ENCODE results near the gene SAMM50.

SAMM50 gene

DNA sequence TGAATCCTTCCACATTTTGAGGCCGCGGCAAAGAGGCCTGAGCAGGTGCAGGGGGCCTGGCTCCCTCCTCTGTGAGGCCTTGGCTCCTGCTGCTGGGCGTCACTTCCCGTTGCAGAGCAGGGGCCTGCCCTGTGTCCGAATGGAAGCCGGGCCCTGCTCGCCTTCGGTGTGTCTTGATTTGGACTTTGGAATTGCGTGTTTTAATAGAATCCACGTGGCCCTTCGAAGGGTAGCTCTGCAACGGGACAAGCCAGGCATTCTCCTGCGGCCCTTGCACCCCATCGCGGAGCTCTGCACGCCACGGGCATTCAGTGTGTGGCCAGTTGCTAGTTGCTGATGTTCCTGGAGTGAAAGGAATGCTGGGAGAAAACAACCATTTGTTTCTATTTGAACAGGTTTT is 25.8 kb downstream of the SAMM50 start:
- no peak for DNase-seq

DNA sequence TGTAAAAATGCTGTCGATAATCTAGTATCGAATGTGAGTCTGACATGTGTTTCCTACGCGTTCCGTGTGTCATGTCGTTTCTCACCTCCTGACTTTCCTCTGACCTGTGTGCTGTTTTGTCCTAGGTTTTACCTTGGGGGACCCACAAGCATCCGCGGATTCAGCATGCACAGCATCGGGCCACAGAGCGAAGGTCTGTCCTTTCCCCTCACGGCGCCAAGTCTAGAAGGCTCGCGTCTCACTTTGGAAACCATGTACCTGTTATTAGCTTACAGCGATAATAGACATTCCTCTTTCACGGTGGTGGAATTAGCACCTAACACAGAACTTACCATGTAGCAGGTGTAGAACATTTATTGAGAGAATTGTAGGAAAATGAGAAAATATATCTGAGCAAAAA is 28.6 kb downstream of the SAMM50 start:
- DNase-seq: no peak

DNA sequence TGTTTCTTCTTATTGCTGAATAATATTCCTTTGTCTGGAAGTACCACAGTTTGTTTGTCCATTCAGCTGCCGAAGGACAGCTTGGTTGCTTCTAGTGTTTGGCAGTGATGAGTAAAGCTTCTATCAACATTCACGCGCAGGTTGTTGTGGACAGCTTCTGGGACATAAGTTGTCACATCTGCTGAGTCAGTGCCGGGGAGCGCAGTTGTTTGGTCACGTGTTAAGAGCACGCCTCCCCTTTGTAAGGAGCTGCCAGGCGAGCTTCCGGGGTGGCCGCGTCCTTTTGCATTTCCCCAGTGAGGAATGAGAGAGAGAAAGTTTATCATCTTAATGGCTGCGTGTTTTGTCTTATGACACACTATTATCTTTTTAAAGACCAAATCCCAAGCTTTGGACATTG is 30.3 kb downstream of the SAMM50 start:
- DNase-seq: no peak

DNA sequence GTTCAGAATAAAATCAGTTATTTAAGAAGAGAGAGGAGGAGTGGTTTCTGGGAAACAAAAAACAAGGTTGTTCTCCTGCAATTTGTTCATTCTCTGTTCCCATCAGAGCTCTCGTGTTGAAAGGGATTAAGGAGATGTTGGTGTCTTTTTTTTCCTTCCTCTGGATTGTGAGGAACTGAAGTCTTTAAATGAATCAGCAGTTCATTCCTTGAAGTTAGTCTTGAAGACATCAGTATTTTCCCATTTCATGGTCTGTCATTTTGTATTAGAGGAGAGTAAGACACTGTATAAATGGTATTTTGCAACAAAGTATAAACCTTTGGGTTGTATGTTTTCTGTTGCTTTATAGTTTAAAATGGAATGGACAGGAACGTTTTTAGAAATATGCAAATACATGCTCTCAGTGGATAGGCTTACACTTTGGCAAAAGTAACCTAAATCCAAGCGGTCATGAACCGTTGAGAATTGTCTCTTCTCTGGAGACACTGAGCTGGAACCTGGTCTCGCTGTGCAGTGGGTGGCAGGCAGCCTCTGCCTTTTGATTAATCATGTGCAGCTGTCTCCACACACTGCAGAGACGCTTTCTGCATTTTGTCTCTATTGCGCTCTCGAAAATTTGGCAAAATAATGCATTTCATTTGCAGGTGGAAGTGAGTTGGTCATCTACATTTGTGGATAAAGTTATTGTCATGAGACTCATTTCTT is 33.0 kb downstream of the SAMM50 start:
- no peak for DNase-seq

DNA sequence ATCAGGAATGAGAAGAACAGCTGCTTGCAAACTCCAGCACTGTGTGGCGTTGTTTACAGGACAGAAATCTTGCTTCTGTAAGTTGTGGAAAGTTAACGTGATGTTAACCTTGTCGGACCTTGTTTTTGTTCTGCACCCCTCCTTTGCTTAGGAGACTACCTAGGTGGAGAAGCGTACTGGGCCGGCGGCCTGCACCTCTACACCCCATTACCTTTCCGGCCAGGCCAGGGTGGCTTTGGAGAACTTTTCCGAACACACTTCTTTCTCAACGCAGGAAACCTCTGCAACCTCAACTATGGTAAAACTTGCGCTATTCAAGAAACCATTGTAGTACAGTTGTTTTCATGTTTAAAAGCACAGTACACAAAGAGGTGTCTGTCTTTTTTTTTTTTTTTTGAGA is 33.7 kb downstream of the SAMM50 start:
- no peak for DNase-seq

DNA sequence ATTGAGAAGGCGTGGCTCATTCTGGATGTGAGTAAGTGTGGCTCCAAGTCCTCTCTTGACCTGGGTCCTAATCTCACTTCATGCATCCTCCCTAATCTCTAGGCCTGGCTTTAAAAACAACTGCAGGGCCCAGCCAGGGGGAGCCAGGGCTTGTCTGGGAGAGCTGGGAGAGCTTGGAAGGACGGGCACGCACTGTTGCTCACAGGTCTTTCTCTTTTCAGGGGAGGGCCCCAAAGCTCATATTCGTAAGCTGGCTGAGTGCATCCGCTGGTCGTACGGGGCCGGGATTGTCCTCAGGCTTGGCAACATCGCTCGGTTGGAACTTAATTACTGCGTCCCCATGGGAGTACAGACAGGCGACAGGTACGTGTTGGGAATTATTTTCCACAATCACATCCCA is 34.8 kb downstream of the SAMM50 start:
- no peak for DNase-seq

DNA sequence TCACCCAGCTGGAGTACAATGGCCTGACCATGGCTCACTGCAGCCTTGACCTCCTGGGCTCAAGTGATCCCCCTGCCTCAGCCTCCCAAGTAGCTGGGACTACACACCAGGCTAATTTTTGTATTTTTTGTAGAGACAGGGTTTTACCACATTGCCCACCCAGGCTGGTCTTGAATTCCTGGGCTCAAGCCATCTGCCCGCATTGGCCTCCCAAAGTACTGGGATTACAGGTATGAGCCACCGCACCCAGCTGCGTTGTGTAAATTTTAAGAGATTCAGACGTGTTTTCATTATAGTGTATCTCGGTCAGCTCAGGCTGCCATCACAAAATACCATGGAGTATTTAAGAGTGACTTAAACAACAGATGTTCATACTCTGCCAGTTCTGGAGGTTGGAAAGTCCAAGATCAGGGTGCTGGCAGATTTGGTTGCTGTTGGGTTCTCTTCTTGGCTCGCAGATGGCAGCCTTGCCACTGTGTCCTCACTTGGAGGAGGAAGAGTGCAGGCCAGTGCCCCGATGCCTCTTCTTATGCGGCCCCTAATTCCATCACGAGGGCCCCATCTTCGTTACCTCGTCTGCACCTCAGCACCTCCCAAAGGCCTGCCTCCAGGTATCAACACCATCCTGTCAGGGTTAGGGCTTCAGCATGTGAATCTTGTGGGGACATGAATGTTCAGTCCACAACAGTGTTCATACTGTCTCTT is 36.2 kb downstream of the SAMM50 start:
- DNase-seq: no peak

DNA sequence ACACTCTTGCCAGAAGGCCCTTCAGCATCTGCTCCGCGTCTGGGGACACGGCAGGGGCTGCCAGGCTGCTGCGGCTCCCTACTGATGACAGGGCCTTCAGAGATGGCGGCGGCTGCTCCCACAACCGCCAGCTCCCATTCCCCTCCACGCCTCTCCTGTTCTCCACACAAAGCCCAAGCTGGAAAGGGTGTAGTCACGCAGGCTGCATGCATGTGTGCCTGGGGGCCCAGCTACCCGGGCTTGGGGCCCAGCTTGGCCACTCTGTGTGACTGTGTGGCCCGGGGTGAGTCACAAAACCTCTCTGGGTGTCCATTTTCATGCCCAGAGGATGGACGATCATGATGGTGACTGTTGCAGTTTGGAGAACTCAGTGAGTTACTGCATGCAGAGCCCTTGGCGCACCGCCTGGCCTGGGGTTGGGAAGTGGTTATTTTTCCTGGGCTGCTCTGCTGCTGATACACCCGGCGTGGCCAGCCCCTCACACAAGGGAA is 37.1 kb downstream of the SAMM50 start:
- no peak for DNase-seq

DNA sequence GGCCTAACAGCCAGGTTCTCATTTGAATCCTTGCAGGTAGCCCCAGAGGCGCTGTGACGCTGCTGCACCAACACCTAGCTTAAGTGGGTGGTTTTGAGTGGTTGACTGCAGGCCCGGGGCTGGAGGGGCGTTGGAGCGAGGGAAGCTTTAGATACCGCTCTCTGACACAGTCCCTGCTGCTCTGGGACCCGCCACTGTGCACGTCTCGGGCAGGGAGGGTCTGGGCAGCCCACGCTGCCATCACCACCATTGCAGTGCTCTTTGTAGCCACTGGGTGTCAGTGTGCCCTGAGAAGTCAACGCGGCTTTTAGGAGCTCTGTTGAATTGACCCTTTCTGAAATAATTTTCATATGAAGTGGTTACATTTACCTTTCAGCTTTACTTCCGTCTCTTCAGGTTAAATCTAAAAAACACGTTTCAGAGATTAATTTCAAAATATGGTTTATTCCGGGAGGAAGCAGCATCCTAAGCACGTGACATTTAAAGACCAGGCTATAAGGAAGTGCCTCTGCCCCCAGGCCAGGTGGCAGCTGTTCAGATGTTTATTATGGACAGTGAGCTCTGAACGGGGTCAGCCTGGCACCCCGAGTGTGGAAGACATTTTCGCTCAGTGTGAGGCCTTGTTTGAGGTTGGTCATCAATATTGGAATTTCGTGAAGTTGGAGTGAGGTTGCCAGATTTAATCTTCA is 38.0 kb downstream of the SAMM50 start:
- DNase-seq: no peak

DNA sequence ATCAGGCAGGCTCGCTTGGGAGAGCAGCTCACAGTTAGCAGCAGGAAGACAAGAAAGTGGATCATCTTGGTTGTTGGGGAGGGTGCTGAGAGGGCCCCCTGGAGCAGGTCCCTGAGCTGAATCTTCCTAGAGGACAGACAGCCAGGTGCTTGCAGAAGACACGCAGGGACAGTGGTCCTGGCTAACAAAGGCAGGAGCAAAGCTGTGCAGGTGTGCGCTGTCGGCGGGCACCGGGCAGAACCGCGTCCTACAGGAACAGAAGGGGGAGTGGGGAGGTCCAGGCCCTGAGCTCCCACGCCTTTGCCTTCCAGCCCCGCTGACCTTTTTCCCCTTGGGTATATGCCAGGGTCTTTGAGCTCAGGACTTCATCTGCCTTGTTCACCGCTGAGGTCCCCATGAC is 38.8 kb downstream of the SAMM50 start:
- DNase-seq: no peak

DNA sequence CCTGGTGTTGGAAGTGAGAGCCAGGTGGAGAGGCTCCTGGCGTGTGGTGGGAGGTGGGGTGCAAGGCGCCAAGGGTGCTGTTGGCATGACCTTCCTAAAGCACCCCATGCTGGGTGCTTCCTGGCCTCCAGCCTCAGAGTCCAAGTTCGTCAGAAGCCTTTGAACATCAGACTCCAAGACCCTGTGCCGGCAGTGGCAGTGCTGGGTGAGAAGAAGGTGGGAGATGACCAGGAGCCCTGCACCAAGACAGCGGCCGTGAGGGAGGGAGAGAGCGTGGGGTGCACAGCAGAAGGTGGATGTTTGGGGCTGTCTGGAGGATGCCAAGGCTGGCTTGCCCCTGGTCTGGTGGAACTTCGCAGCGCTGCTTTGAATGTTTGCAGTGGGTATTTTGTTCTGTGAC is 39.2 kb downstream of the SAMM50 start:
- no peak for DNase-seq

DNA sequence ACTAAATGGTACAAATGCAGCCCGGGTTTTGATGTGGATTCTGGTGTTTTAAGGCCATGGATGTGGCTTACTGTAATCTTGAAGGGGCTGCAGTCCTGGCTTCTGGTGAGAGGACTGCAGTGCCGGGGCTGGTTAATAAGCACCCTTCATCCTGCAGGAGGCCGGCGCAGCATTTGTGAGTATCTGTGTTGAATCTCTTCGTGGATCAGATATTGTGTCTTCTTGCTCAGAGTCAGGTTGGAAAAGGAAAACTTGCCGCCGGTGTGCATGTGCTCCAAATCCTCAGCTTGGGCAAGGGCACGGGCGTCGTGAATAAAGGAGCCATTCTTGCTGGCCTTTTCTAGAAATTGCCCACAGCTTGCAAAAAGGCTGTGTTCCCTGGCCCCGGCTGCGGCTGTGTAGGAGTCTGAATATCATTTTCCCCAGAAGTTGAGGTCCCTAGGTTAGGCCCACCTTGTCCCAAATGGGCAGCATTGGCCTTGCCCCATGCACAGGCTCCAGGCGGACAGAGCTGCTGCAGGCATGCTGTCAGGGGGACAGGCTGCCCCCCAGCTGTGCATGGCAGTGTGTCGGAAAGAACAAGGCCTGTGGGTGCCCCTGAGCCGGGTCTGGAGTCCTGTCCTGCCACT is 39.9 kb downstream of the SAMM50 start:
- no peak for DNase-seq

DNA sequence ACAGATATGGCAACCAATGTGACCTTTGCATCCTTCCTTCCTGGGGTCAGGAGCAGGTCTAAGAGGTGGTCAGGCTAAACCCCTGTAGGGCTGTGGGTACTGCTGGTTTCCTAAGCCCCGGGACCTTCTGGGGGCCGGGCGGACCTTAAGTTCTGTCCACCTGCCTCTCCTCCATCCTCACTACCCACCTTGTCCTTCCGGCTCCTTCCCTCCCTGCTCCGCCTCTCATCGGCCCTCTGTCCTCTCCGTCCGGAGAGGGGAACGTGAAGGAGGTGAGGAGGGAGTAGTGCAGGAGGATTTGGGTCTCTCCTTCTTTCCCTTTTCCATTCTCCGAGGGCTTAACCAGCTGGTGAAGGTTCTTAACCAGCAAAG is 40.5 kb downstream of the SAMM50 start:
- no peak for DNase-seq

DNA sequence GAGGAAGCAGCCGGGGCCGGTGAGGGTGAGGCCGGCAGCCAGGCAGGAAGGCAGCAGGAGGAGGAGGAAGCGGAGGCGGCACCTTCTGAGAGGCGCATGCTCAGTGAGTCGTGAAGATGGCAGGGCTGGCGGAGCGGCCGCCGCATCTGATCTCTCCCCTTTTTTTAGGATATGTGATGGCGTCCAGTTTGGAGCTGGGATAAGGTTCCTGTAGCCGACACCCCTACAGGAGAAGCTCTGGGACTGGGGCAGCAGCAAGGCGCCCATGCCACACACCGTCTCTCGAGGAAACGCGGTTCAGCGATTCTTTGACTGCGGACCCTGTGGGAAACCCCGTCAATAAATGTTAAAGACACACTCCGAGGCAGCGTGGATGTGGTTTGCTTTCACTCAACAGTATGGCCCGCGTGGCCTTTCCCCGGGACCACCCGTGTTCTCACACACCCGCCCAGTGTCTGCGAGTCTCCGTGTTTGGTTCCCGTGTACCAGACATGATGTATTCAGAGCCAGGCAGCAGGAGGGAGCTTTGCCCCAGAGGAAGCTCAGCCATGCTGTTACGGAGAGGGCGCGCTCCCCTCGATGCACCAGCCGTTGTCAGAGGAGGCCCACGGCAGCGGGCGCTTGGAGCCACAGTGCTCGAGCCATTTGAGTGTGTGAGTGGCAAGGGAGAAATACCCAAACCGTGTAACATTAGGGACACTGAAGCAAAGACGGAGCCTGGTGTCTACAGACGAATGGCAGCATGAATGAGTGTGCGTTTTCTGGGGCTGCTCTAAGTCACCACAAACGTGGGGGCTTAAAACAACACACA is 41.1 kb downstream of the SAMM50 start:
- no peak for DNase-seq

DNA sequence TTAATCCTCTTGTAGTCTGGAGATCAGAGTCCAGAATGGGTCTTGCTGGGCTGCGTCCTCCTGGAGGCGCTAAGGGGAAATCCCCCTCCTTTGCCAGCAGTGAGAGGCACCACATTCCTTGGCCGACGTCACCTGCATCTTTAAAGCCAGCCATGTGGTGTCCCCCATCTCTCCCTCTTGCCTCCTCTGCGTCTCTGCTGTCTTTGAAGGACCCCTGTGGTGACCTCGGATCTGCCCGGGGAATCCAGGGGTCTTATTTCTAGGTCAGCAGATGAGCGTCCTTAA is 41.7 kb downstream of the SAMM50 start:
- DNase-seq: no peak

DNA sequence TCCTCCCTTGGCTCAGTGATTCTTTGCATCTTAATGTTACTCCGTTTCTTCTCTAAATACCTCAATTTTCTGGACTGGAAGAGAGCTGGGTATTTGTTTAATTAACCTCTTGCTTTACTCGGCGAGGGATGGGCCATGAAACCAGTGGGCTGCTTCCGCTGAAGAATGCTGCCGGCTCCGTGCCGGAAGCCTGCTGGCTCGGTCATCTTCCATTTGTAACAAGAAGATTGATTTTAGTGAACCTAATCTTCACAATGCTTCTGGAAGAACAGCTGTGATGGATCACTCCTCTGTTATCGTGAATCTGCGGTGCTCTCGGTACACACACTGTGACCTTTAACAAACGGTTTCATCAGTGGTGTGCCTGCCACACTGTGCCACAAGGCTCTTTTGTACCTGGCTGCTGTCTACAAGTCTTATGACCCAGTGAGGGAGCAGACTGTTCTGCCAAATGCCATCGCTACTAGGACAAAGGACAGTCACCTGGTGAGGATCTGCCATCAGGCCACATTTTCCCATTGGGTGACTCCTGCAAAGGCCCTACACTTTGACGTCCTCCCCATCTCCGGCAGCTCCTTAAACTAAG is 43.5 kb downstream of the SAMM50 start:
- no peak for DNase-seq

DNA sequence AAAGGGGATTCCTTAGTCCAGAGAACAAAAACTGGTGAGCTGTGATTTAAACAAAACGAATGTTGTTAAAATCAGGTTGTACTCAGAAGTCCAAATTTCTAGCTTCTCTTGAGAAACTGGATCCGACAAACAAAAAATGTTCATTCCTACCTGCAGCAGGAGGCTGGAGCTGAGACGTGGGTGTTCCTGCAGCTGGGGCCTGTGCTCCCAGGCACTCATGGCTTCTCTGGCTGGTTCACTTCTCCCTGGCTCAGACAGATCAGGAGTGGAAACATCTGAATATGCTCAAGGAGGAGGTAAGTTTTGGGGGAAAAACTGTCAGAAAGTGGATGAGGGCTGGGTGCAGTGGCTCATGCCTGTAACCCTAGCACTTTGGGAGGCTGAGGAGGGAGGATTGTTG is 44.1 kb downstream of the SAMM50 start:
- no peak for DNase-seq

DNA sequence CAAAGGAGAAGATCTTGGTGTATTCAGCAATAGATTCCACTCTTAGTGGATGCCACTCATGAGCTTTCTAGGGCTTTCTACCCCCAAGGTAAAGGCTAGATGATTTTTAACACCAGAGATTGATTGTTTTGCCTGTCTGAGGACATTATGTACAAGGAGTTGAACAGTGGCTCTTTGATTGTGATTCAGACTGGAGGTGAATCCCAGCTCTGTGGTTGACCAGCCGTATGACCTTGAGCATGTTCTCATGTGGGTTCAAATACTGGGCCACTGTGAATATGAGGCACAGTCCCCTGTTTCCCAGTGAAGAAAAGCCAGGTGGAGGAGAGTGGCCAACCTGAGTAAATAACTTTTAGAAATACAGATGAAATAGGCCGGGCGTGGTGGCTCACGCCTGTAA is 44.9 kb downstream of the SAMM50 start:
- no peak for DNase-seq

DNA sequence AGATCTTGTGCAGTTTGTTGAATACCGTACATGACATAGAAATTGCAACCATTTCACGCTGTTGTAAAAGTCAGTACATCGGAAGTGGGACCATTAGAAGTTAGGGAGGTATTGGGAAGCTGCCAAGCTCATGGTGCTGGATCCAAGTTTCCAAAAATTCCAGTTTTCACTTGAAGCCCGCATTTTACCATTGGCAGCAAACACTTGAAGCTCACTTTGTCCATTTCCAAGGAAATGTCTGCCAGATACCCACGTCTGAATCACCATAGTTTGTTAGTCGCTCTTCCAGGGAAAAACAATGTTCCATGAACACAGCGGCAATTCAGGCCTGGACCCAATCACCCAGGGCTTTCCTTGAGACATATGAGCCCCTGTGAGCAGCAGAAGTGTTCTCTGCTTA is 46.3 kb downstream of the SAMM50 start:
- no peak for DNase-seq

DNA sequence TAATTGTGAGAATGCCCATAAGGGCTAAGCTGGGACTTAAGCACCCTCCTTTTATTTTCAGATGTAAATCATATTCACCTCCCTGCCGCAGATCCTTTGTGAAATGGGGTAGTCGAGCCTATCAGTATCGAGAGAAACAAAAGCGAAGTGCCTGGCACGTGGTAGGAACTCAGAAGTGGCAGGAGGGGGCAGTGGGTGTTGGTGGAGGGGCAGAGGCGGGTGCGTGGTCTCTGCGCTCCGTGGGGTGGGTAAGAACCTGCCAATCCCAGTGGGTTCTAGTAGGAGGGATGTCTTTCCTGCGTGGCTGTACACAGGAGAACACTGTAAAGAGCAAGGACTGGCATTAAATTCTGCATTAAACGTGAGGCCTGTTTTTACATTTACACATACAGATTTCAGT is 47.1 kb downstream of the SAMM50 start:
- DNase-seq: no peak

DNA sequence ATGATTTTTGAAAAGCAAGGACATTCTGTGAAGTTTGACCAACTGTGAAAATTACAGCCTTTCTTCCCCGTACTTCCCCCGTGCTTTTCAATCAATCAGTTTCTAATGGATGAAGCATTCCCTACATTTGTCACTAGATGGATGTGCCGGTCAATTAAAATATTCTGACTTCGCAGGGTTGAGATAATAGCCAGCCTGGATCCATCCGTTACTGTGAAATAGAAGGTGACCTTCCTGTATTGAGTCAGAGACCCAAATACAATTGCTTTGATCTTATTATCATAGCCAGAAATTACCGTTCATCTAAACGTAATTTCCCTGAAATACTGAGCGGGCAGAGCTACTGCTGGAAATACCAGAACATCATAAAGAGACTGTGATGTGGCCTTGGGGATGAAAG is 47.8 kb downstream of the SAMM50 start:
- no peak for DNase-seq

DNA sequence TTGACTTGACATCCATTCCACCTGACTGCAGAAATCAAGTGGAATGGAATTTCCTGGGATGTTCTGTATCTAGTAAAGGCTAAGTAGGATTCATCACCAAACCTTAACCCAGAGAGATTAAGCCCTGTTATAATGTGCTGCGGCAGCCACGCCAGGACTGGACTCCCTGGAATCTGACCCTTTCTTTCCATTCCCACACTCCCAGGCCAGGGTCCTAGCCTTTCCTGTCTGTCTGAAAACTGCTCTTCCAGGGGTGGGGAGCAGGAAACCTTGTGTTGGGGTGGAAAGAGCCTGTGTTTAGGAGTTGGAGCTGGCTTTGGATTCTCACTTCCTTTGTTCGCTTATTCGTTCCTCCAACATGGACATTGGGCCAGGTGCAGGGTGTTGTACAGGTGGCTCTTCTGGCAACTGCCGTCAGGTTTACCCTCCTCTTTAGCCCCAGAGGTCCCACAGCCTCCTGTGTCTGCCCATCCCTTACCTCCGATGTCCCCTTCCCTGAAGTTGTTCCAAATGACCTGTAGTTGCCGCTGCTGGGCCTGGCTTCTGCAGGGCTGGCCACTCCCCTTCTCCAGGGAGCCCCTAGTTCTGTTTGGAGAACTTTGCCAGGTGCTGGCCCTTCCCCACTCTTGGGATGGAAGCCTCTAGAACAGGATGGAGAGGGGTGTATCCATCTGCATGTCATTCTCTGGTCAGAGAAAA is 48.3 kb downstream of the SAMM50 start:
- no peak for DNase-seq
